ENCODE data around the gene FMNL2. TPM values are rescaled to one million over a fixed set of nuclear protein-coding genes. Genes with fewer than 3 reads are reported as not detected.

FMNL2 gene
- total RNA-seq, 1 experiment from 2014 or later: 28.1 TPM

DNA sequence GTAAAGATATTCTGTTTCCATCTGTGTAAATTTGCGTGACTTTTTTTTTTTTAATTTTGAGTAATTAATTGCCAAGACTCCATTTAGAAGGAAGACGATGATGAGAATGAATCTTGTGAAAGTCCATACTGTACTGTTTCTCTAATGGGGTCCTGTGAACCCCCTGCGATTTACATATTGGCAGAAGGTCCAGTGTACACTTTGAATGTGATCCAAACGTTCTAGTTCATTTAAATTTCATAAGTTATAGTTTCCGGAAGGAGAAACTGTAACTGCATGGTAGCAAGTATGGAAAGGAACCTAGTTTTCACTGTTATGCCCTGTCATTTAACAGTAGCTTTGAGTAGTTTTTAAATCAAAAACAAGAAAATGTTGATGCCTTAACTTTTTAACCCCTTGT lies 166.7 kb downstream of the FMNL2 start:
- peaks cover 14% of the 10 kb centered on the region; the same call in 1 of the 2 replicates for H3K79me2 ChIP-seq (ENCODE audit: insufficient read depth, low read length)
- ChIA-PET RAD21 (ENCODE audit: low non-redundant PET in 1 of 2, low total read pairs in 2 of 2, uncharacterized antibody in 2 of 2, unreplicated experiment in 2 of 2) (no interaction called here), POLR2A (no interaction called here), CTCF (no interaction called here)
- no peak overlapping the region for H3K4me3 ChIP-seq (replicated peaks in 1 of 2; ENCODE audit: low read depth in 1 of 2, low read length in 2 of 2)
- H3K9ac ChIP-seq (ENCODE audit: low read length): no peak overlapping the region
- H3K4me1 ChIP-seq (ENCODE audit: control insufficient read depth in 1 of 2, insufficient read depth in 2 of 2, low read length in 2 of 2): peaks cover 16 to 53% of the 10 kb centered on the region in 2 experiments
- no peaks in the 10 kb centered on the region for H3K9me3 ChIP-seq (ENCODE audit: control insufficient read depth in 1 of 2, insufficient read depth in 1 of 2, low read depth in 1 of 2, low read length in 2 of 2)
- BruUV-seq (replicated peaks): no TSS peak
- H2AFZ ChIP-seq (ENCODE audit: low read depth, low read length, poor library complexity, severe bottlenecking): no peak overlapping the region
- ATAC-seq (no peak), DNase-seq (ENCODE audit: low read depth, low spot score) (no peak)
- H3K27me3 ChIP-seq (ENCODE audit: insufficient read depth, low read length): no peaks in the 10 kb centered on the region
- no peak overlapping the region for H3K4me2 ChIP-seq (ENCODE audit: low read length)
- no peak overlapping the region for H3K27ac ChIP-seq (ENCODE audit: low read depth, low read length)
- H4K20me1 ChIP-seq (ENCODE audit: insufficient read depth): no peaks in the 10 kb centered on the region
- intact Hi-C loops (cut with micrococcal nuclease): no loop called here
- no peak for TF ChIP-seq EGR1 (IDR thresholded peaks at IDR 0.05; ENCODE audit: low read depth)
- TF ChIP-seq CEBPB (IDR thresholded peaks at IDR 0.05; ENCODE audit: low read depth): no peak
- TF ChIP-seq, protein P1, sequence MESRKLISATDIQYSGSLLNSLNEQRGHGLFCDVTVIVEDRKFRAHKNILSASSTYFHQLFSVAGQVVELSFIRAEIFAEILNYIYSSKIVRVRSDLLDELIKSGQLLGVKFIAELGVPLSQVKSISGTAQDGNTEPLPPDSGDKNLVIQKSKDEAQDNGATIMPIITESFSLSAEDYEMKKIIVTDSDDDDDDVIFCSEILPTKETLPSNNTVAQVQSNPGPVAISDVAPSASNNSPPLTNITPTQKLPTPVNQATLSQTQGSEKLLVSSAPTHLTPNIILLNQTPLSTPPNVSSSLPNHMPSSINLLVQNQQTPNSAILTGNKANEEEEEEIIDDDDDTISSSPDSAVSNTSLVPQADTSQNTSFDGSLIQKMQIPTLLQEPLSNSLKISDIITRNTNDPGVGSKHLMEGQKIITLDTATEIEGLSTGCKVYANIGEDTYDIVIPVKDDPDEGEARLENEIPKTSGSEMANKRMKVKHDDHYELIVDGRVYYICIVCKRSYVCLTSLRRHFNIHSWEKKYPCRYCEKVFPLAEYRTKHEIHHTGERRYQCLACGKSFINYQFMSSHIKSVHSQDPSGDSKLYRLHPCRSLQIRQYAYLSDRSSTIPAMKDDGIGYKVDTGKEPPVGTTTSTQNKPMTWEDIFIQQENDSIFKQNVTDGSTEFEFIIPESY (IDR thresholded peaks at IDR 0.05; ENCODE audit: extremely low read depth, insufficient replicate concordance, low read length): no peak
- TF ChIP-seq, protein P2, sequence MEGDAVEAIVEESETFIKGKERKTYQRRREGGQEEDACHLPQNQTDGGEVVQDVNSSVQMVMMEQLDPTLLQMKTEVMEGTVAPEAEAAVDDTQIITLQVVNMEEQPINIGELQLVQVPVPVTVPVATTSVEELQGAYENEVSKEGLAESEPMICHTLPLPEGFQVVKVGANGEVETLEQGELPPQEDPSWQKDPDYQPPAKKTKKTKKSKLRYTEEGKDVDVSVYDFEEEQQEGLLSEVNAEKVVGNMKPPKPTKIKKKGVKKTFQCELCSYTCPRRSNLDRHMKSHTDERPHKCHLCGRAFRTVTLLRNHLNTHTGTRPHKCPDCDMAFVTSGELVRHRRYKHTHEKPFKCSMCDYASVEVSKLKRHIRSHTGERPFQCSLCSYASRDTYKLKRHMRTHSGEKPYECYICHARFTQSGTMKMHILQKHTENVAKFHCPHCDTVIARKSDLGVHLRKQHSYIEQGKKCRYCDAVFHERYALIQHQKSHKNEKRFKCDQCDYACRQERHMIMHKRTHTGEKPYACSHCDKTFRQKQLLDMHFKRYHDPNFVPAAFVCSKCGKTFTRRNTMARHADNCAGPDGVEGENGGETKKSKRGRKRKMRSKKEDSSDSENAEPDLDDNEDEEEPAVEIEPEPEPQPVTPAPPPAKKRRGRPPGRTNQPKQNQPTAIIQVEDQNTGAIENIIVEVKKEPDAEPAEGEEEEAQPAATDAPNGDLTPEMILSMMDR (IDR thresholded peaks at IDR 0.05 in 2 of 3, conservative IDR thresholded peaks at IDR 0.05 in 1 of 3; ENCODE audit: borderline replicate concordance in 1 of 3, insufficient read depth in 1 of 3, low read depth in 2 of 3, low read length in 2 of 3): no peak
- TF ChIP-seq, protein P3, sequence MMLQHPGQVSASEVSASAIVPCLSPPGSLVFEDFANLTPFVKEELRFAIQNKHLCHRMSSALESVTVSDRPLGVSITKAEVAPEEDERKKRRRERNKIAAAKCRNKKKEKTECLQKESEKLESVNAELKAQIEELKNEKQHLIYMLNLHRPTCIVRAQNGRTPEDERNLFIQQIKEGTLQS (IDR thresholded peaks at IDR 0.05): no peak
- TF ChIP-seq POLR2A (IDR thresholded peaks at IDR 0.05; ENCODE audit: borderline replicate concordance, extremely low read depth, insufficient read depth, insufficient read length): no peak
- no peak for TF ChIP-seq CBX3 (IDR thresholded peaks at IDR 0.05; ENCODE audit: low read depth)
- TF ChIP-seq RAD21 (IDR thresholded peaks at IDR 0.05; ENCODE audit: low read depth): no peak
- no peak for TF ChIP-seq ZFX (IDR thresholded peaks at IDR 0.05)
- TF ChIP-seq EZH2 (IDR thresholded peaks at IDR 0.05): no peak
- TF ChIP-seq SRF (IDR thresholded peaks at IDR 0.05; ENCODE audit: low read depth): no peak
- TF ChIP-seq, protein P4, sequence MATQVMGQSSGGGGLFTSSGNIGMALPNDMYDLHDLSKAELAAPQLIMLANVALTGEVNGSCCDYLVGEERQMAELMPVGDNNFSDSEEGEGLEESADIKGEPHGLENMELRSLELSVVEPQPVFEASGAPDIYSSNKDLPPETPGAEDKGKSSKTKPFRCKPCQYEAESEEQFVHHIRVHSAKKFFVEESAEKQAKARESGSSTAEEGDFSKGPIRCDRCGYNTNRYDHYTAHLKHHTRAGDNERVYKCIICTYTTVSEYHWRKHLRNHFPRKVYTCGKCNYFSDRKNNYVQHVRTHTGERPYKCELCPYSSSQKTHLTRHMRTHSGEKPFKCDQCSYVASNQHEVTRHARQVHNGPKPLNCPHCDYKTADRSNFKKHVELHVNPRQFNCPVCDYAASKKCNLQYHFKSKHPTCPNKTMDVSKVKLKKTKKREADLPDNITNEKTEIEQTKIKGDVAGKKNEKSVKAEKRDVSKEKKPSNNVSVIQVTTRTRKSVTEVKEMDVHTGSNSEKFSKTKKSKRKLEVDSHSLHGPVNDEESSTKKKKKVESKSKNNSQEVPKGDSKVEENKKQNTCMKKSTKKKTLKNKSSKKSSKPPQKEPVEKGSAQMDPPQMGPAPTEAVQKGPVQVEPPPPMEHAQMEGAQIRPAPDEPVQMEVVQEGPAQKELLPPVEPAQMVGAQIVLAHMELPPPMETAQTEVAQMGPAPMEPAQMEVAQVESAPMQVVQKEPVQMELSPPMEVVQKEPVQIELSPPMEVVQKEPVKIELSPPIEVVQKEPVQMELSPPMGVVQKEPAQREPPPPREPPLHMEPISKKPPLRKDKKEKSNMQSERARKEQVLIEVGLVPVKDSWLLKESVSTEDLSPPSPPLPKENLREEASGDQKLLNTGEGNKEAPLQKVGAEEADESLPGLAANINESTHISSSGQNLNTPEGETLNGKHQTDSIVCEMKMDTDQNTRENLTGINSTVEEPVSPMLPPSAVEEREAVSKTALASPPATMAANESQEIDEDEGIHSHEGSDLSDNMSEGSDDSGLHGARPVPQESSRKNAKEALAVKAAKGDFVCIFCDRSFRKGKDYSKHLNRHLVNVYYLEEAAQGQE (IDR thresholded peaks at IDR 0.05; ENCODE audit: low read depth): no peak
- no peak for TF ChIP-seq ZNF274 (IDR thresholded peaks at IDR 0.05; ENCODE audit: low read depth, low read length)
- H3K9me2 ChIP-seq (ENCODE audit: insufficient read depth): no peaks in the 10 kb centered on the region
- no peaks in the 10 kb centered on the region for H3K36me3 ChIP-seq (ENCODE audit: control insufficient read depth in 1 of 2, insufficient read depth in 2 of 2, low read length in 2 of 2)

All from HCT116 (cell line).